ENCODE results near the gene ADGRV1.
A peak's percentile ranks its signal among the peaks of the same experiment; 100 is the strongest.
"Not testable (repeated sequence)": the region's sequence is repeated elsewhere in the genome, so short reads cannot be mapped to it uniquely, and the experiment has no call there.

ADGRV1 gene

DNA sequence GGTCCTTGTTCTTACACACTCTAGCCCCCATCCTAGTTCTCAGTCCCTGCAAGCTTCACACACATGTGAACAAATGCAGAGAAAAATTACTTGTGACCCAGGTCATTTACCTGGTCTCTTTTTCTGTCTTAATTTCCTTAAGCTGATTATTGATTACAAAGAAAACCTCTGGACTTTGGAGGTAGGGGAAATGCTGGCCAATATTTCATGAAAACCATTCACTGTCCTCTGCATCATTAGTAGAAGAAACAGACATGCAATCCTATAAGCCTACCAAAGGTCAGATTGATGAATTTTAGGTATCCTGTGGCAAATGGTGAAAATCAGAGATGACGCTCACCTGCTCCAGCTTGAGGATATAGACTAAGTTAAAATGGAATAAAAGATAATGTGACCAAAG is 457.7 kb downstream of the ADGRV1 start:
- no peak for DNase-seq

DNA sequence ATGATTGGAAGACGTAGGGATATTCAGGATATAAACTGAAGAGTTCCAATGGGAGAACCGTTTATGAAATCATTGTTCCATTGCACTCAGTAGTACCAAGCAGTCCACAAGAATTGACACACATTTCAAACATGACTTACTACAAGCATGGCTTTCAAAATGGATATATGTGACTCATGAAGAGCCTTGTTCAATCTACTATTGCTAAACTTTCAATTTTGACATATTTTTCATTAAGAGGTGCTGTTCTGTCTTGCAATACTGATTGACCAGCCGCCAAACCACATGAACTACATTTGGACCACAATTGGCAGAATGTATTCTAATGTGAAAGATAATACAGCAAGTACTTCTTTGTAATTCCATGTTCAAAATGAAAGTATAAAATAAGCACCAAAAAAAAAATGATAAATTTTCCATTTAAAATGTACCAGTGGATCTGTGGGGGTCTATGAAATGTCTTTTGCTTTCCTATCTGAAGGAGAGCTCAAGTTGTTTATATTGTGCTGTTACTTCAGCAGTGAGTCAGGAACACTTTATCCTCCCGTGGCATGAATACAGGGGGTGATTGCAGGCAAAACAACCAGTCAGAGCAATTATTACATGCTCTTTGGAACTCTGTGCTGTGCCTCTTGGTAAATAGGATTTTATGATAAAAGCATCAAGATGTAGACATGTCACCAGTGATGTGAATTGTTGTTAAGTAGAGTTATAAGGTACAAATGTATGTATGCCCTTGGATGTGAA is 458.5 kb downstream of the ADGRV1 start:
- no peak for DNase-seq

DNA sequence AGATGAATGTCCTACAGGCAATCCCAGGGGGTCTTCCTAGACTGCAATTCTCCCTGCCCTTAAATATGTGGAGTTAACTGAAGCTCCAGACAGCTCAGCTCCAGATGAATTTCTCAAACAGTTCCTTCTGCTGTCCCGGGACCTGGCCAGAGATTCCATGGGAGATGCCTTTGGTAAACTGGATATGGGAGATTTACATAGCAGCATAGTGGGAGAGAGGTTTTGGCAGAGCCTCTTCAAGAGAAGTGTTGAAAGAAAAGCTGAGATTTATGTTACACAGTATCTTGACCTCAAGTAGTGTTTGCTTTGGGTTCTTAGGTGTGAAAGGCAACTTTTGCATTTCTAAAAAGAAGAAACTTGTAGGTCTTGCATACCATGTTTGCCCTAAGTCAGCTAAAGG is 459.6 kb downstream of the ADGRV1 start:
- DNase-seq = no peak

DNA sequence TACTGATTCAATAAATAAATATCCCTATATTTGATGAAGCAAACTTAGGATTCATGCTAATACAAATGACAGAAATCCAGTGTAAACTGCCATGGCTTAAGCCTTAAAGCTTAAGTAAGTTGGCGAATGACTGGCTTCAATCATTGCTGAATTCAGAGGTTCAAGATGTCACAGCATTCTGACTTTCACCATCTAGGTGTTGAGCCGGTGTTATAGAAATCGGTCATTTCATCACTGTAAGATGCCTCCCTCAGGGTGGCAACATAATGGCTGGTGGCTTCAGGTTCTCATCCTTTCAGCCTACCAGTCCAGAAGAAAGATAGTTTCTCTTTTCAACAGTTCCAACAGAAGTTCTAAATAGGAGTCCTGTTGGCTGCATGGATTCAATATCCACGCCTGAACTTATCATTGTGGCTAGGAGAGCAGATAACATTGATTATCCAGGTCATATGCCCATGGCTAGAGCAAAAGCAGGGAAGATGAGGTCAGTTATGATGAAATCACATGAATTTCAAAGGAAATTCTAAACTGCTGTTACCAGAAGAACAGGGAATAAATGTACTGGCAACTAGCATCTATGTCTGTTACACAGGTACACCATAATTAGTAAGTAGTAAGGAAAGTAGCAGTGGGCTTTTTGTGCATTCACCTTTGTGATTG is 460.2 kb downstream of the ADGRV1 start:
- DNase-seq = no peak

DNA sequence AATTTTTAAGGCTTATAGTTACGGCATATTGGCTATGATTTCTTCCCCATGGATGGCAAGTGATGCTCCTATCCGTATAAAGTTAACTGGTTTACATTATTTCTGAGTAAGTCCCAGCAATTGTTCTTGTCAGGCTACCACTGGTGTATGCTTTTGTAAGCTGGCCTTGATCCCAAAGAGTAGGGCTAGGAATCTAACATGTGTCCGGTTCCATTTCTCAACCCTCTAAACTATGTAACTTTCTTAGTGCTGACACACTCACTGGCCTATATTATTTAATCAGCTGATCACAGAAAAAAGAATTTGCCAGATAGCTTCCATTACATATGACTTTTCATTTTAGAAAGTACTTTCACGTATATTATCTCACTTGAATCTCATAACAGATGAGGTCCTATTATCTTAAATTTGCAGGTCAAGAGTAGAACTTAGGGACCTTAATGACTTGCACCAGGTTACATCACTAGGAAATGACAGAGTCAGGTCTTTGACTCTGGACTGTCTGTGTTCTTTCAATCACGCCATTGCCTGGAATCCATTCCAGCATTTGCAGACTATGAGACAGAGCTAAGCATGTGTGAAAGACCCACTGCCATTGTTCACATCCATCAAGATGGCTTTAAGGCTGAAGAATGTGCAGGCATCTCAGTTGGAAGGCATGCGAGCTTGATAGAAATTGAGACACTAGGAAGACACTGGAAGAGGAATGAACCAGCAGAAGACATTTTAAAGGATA is 461.6 kb downstream of the ADGRV1 start:
- no peak for DNase-seq

DNA sequence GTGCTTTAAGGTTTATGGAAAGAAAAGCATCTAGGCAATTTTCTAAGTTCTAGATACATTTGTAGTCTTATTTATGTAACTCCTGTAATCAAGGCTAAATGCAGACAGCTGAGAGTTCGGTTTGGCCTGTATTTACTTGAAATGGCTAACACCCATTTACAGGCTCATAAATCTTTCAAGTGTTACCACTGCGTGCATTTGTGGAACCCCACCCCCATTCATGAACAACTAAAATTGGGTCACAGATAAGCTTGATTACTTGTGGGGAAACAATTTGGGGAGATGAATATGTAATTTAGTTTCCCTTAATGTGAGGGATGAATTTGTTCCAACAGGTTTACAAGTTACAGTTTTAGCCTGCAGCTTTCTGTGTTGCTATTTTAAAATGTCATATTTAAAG is 463.9 kb downstream of the ADGRV1 start:
- no peak for DNase-seq

DNA sequence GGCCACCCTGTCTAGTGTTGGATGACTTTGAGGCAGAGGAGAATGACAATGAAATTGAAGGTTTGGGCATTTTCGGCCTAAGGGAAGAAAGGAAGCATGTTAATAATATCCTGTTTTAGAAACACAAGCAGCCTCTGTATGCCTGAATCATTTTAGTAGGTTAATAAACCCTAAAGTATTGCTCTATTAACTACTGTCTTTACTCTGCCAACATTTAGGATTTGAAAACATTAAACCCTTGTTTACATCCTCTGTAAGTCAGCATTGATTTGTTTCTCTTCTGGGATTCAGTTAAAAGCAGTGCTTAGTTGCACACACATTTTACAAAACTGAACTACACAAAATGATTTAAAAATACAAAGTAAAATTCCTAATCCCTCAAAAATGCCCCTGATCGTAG is 465.6 kb downstream of the ADGRV1 start:
- no peak for DNase-seq

DNA sequence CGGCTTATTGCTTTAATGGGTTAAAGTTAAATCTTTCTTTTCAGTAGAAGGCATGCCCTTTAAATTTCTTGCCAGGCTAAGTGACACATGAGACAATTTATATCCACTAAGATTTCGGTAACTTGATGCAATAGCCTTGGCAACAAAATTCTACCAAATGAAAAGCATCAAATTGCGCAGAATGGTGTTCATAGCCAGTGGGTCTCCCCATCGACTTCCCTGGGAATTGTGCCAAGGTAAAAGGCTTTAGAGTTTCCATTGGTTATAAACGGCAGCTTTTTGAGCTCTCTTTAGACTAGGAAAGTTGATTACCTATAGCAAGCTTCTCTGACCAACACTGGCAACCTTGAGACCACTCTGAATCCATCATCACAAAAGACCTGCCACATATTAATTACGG is 466.1 kb downstream of the ADGRV1 start:
- DNase-seq = peak; percentile 82

DNA sequence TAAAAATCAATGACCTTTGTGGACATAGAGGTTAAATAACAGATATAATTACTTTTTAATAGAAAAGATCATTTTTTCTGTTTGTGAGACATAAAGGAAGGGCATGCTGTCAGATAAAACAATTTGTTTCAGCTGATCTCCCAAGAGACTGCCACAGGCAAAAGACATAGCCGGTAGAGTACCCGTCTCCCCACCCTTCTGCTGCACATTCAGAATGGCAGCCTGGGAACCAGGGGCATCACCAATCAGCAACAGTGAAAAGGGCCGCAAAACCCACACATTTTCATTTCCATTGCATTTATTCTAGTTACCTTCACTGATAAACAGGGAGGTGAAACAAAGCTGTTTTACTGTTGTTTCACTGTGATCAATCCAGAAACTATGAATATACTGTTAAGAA is 466.9 kb downstream of the ADGRV1 start:
- no peak for DNase-seq

DNA sequence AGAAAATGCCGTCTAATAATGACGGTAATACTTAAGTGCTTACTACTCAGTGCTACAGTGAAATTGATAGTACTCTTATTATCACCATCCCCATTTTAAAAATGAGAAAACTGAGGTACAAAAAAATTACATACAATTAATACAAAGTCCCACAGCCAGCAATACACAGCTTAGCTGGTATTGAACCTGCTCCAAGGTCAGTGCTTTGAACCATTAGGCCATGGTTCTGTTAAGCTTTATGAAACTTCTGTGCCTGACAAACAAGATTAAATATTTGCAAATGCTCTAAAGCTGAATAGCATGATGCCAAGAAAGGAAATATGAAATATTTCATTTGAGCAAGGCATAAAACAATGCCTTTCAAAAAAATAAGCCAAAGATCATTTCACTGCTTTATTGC is 467.4 kb downstream of the ADGRV1 start:
- DNase-seq = no peak

DNA sequence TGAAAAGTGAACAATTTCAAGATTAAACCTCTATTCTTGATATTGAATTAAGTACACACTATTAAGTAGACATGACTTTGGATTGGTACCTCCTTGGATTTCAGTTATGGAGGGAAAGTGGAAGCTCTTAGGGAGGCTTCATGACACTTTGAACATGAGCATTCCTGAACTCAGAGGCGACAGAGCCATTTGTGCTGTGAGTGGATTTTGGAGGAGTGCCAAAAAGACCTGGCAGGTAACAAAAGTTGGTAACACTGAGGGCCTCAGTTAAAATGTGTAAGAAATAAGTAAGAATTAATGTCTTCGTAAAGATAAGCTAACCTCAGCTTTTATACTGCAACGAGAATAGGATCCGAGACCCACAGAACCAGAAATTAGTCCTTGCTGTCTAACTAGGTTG is 467.9 kb downstream of the ADGRV1 start:
- no peak for DNase-seq

DNA sequence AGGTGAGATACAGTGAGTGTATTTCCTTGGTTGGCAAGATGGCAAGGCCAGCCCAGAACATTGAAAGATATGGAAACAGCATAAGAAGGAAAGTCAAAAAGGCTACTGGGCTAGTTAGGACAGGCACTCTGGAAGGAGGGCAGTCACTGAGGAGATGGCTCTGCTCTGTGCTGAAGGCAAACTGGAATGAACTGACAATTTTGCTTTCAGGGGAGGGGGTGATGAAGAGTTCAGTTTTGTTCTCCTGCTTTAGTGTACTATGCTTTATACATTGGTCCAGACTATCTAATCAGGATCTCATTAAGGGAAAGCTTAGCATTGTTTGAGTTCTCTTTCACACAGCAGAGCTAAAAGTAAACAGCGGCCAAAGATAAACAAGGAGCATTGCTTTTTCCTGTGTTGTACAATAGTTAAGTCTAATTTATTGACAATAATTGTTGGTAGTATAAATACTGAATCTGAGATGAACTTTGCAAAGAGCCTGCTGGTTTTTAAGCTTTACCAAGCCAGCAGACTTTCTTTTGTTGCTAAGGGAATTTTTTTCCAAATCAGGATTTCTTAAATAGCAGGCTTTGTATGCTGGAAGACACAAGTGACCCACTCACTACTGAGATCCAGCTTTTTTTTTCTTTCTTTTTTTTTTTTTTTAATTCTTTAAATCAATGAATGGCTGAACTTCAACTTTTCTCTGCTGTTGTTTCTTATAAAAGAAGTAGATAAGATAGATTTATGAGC is 469.0 kb downstream of the ADGRV1 start:
- no peak for DNase-seq

DNA sequence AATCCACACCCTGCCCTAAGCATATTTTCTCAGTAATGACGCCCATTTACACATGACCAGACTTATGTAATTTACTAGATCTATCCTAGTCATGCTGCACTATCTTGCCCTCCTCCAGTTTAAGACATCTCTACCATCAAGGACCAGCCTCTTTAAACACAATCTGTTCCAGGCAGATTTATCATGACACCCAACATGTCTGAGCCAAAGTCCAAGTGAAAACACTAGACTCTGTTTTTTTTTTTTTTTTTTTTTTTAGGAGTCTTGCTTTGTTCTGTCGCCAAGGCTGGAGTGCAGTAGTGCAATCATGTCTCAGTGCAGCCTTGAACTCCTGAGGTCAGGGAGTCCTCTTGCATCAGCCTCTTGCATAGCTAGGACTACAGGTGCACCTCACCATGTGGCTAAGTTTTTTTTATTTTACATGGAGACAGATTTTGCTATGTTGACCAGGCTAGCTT is 469.9 kb downstream of the ADGRV1 start:
- no peak for DNase-seq

DNA sequence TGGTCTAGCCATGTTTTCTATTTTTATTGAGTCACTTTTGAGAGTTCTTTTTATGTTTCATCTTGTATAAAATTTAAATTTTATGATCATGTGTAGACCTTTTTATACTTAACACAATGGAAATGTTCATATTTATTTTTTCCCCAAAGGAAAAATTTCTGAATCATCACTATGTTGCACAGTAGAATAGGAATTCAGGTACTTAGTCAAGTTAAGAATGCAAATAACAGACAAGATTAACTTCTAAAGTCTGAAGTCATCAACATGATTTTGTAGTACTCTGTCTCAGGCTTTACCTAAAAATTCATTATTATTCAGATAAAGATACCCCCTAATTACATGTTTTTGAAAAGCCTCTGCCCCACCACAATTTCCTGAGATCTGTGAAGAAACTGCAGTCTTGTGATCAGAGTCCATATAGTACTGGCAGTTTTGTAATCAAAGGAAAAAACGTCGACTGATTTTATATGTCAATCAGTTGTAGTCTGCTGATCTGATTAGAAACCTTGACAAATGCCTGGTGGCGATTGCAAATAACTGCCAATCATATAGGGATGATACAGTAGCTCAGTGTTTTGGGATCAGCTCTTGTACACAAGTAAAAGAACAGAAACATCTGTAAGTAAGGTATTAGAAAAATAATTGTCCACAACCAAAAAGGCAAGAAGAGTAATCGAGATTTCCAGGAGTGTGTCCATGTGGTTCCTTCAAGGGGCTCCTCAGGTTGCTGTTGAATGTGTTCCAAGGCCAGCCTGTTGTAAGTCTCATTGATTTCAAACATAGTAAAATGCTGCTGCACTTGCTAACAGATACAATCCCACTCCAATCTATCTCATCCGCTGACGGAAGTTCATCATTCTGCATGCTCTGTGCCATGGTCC is 472.2 kb downstream of the ADGRV1 start:
- DNase-seq = no peak

DNA sequence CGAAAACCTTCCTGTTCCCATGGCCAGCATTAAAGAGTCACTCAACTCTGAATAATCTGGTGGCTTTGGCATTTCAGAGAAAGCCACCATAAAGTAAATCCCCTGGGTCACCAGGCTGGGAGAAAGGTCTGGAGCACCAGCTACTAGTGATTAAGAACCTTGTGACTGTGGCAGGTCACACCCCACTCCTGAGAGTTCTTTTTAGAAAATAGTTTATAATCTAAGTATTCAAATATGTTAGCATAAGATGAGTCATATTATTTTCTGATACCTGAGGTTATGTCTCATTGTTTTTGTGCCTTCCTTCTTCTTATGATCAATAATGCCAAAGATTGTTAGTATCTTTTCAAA is 472.8 kb downstream of the ADGRV1 start:
- DNase-seq = no peak

DNA sequence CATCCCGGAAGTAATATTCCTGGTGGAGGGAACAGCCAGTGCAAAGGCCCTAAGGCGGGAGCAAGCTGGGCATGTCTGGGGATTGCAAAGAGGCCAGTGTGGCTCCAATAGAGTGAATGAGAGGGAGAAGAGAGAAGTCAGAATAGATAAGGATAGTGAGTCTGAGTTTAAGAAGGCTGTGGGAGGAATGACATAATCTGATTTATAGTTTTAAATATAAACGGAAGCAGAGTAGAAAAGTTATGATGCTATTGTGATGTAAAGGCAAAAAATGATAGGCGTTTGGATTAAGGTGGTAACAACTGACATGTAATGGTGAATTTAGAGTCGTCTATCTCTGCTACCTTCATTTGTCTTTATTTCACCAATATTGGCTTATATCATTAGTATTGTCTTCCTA is 473.5 kb downstream of the ADGRV1 start:
- no peak for DNase-seq

DNA sequence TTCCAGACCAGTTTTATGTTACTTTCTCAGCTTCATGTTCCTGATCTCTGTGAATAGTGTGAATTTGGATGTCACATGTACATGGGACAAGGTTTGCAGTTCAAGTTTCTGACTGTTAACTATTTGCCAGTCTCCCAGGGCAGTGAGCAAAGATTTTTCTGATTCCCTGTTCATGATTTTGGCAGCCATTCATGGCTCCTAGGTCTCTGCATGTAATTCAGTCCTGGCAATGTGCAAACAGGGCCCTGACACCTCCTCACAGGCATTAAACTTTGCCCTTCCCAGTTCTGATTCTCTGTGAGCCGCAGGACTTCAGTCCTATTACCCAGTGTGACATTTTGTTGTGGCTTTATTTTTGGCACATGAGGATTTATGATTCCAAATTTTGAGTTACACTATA is 474.8 kb downstream of the ADGRV1 start:
- DNase-seq = peak; percentile 11

DNA sequence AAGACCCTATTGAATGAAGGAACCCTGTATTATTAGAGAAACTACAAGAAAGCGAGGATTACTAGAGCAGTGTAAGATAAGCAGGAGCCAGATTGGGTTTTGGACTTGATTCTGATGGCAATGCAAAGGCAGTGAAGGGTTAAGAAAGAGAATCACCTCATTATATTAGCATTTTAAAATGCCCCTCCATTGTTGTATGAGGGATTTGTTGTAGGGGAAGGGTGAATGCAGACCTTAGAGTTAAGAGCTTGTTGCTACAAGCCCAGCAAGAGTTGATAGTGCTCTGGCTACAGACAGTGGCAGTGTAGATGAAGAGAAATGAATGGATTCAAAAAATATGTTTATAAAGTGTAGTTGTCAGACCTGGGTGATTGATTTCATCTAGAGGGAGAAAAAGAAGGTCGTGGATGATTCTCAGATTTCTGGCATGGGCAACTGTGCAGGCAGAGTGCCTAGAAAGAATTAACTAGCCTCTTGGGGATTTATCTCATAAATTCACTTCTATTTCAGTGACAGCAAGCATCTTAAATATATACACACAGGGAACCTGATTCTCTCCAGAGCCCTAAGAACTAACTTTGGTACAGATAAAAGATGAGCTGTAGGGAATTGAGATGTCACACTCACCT is 479.7 kb downstream of the ADGRV1 start:
- peak; percentile 93 for DNase-seq

DNA sequence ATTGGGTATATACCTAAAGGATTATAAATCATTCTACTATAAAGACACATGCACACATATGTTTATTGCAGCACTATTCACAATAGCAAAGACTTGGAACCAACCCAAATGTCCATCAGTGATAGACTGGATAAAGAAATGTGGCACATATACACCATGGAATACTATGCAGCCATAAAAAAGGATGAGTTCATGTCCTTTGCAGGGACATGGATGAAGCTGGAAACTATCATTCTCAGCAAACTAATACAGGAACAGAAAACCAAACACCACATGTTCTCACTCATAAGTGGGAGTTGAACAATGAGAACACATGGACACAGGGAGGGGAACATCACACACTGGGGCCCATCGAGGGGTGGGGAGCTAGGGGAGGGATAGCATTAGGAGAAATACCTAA is 482.5 kb downstream of the ADGRV1 start:
- DNase-seq = not testable (repeated sequence)

DNA sequence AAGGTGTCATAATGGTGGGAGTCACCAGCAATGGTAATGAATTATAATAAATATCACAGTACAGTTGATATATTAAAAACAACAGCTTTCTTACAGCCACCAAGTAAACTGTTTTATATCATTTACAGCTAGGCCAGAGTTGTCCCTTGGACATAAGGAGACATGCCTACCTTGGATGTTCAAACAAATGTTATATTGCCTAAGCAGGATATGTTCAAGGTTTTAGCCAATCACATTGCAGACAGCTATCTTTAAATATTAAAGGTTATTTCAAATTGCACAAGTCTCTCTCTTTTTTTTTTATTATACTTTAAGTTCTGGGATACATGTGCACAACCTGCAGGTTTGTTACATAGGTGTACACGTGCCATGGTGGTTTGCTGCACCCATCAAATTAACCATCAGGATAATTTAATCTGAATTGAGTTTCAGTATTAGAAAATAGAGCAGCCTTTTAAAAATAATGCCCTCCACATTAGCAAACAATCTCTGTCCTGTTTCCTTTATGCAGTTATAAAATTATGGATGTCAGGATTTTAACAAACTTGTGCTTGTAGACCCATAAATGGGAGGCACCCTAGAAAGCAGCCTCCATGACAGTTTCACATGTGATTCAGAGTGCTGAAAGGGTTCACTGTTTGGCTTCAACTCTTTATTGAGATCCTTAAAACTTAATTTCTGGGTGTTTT is 483.8 kb downstream of the ADGRV1 start:
- DNase-seq = no peak

DNA sequence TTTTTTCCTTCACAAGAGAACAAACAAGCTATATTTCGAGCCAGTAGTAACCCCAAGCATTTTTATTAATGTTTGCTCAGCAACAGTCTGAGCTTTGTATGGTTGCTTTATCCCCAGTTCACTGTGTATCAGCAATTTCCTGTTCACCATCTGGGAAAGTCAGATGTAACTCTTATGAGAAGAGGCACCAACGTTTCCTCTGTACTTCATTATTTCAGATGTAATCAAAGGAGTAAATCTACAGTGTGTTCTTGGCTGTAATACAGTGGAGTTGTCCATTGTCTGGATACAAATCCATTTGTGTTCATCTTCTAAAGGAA is 484.3 kb downstream of the ADGRV1 start:
- no peak for DNase-seq

Data from NCI-H446 treated with DMSO at 0.1 percent for 48 hours (cell line).